ENCODE measurements around the gene NPIPA7. TPM values are rescaled to one million over a fixed set of nuclear protein-coding genes. Genes with fewer than 3 reads are reported as not detected.
"Not testable (repeated sequence)": the region's sequence is repeated elsewhere in the genome, so short reads cannot be mapped to it uniquely, and the experiment has no call there.

The NPIPA7 gene
- total RNA-seq, 1 experiment from 2014 or later: 3.8 TPM

DNA sequence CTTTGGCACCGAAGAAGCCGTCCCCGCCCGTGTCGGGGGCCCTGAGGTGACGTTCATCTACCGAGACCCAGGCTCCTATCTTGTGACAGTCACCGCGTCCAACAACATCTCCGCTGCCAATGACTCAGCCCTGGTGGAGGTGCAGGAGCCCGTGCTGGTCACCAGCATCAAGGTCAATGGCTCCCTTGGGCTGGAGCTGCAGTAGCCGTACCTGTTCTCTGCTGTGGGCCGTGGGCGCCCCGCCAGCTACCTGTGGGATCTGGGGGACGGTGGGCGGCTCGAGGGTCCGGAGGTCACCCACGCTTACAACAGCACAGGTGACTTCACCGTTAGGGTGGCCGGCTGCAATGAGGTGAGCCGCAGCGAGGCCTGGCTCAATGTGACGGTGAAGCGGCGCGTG is 14.2 kb upstream of the NPIPA7 start:
- H3K79me1 ChIP-seq (ENCODE audit: insufficient read depth, low read depth, low read length, poor library complexity, severe bottlenecking); H2BK5ac ChIP-seq (ENCODE audit: insufficient read length, low read length); H3T11ph ChIP-seq (ENCODE audit: low read length); H3K27ac Mint-ChIP-seq; H2BK15ac ChIP-seq (ENCODE audit: low read depth, low read length); H3K4me1 Mint-ChIP-seq; H3K27me3 ChIP-seq (ENCODE audit: insufficient read depth, low read length); H2BK20ac ChIP-seq (ENCODE audit: low read depth, low read length, poor library complexity, severe bottlenecking); H3K23me2 ChIP-seq (ENCODE audit: insufficient read length, low read depth, low read length, poor library complexity, severe bottlenecking); H3K14ac ChIP-seq (ENCODE audit: insufficient read depth, low read length); H2BK120ac ChIP-seq (ENCODE audit: low read depth, low read length, poor library complexity, severe bottlenecking); H3K9ac ChIP-seq (ENCODE audit: extremely low read depth, insufficient read length, low read length); H4K20me1 ChIP-seq (ENCODE audit: control insufficient read depth, insufficient read depth, insufficient read length); H2AFZ ChIP-seq (ENCODE audit: low read length); H3K27ac ChIP-seq (ENCODE audit: insufficient read length, low read depth, low read length); H3K4me2 ChIP-seq (ENCODE audit: insufficient read depth, insufficient read length, low read length); H3K36me3 Mint-ChIP-seq (ENCODE audit: insufficient read depth in 1 of 3, low read depth in 3 of 3); H3K79me2 ChIP-seq (ENCODE audit: insufficient read depth, low read length); H3K4me1 ChIP-seq (ENCODE audit: insufficient read depth, low read length); H3K23ac ChIP-seq (ENCODE audit: insufficient read length, low read depth, low read length); H3K18ac ChIP-seq (ENCODE audit: insufficient read length, low read depth, low read length); H3K4me3 Mint-ChIP-seq; H3K56ac ChIP-seq (ENCODE audit: insufficient read length, low read depth, low read length); H3K4ac ChIP-seq (ENCODE audit: low read depth, low read length); H2AK5ac ChIP-seq (ENCODE audit: insufficient read length, low read length); H3K9me3 ChIP-seq (ENCODE audit: control insufficient read depth, low read depth, low read length); H4K91ac ChIP-seq (ENCODE audit: insufficient read length, low read depth, low read length); H2BK12ac ChIP-seq (ENCODE audit: insufficient read length, low read depth, low read length); DNase-seq; H4K5ac ChIP-seq (ENCODE audit: insufficient read length, low read depth, low read length); H3K27me3 Mint-ChIP-seq (ENCODE audit: low read depth); H4K8ac ChIP-seq (replicated peaks; ENCODE audit: insufficient read length, low read depth, low read length); H3K9me3 Mint-ChIP-seq: not testable (repeated sequence)
- WGBS (ENCODE audit: extremely low coverage, insufficient read length, low lambda C conversion rate): no CpG with 5 or more reads among the region's 28 CpGs

DNA sequence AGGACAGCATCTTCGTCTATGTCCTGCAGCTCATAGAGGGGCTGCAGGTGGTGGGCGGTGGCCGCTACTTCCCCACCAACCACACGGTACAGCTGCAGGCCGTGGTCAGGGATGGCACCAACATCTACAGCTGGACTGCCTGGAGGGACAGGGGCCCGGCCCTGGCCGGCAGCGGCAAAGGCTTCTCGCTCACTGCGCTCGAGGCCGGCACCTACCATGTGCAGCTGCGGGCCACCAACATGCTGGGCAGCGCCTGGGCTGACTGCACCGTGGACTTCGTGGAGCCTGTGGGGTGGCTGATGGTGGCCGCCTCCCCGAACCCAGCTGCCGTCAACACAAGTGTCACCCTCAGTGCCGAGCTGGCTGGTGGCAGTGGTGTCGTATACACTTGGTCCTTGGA is 13.6 kb upstream of the NPIPA7 start:
- H3K4me1 ChIP-seq (ENCODE audit: insufficient read depth, low read length); DNase-seq: not testable (repeated sequence)

More for the DNA sequence above, 13.6 kb upstream of the NPIPA7 start:
- H3K14ac ChIP-seq (ENCODE audit: insufficient read depth, low read length); H3K23me2 ChIP-seq (ENCODE audit: insufficient read length, low read depth, low read length, poor library complexity, severe bottlenecking); H3K27me3 Mint-ChIP-seq (ENCODE audit: low read depth); H4K20me1 ChIP-seq (ENCODE audit: control insufficient read depth, insufficient read depth, insufficient read length); H4K5ac ChIP-seq (ENCODE audit: insufficient read length, low read depth, low read length); H3K9ac ChIP-seq (ENCODE audit: extremely low read depth, insufficient read length, low read length); H2AFZ ChIP-seq (ENCODE audit: low read length); H3K56ac ChIP-seq (ENCODE audit: insufficient read length, low read depth, low read length); H4K91ac ChIP-seq (ENCODE audit: insufficient read length, low read depth, low read length); H3K18ac ChIP-seq (ENCODE audit: insufficient read length, low read depth, low read length); H3T11ph ChIP-seq (ENCODE audit: low read length); H3K4me3 Mint-ChIP-seq; H3K79me1 ChIP-seq (ENCODE audit: insufficient read depth, low read depth, low read length, poor library complexity, severe bottlenecking); H2BK20ac ChIP-seq (ENCODE audit: low read depth, low read length, poor library complexity, severe bottlenecking); H2AK5ac ChIP-seq (ENCODE audit: insufficient read length, low read length); H3K9me3 ChIP-seq (ENCODE audit: control insufficient read depth, low read depth, low read length); H3K4me2 ChIP-seq (ENCODE audit: insufficient read depth, insufficient read length, low read length); H3K36me3 Mint-ChIP-seq (ENCODE audit: insufficient read depth in 1 of 3, low read depth in 3 of 3); H2BK12ac ChIP-seq (ENCODE audit: insufficient read length, low read depth, low read length); H3K23ac ChIP-seq (ENCODE audit: insufficient read length, low read depth, low read length); H2BK5ac ChIP-seq (ENCODE audit: insufficient read length, low read length); H3K27ac Mint-ChIP-seq; H4K8ac ChIP-seq (replicated peaks; ENCODE audit: insufficient read length, low read depth, low read length); H3K4ac ChIP-seq (ENCODE audit: low read depth, low read length); H3K27me3 ChIP-seq (ENCODE audit: insufficient read depth, low read length); H3K9me3 Mint-ChIP-seq; H2BK120ac ChIP-seq (ENCODE audit: low read depth, low read length, poor library complexity, severe bottlenecking); H3K79me2 ChIP-seq (ENCODE audit: insufficient read depth, low read length); H3K27ac ChIP-seq (ENCODE audit: insufficient read length, low read depth, low read length); H2BK15ac ChIP-seq (ENCODE audit: low read depth, low read length); H3K4me1 Mint-ChIP-seq: not testable (repeated sequence)
- no CpG with 5 or more reads among the region's 21 CpGs for WGBS (ENCODE audit: extremely low coverage, insufficient read length, low lambda C conversion rate)

Data from H9 (cell line).